Astrocyte (in vitro differentiated cells and primary cell): ENCODE measurements around the gene MAP7.

Source experiments
- CTCF ChIP-seq: IDR thresholded peaks from 2 replicates; pipeline ENCODE4 v1.5.1; 2011; ENCODE audit warnings: low read depth, mild to moderate bottlenecking, inconsistent platforms, low read length, moderate library complexity; ENCODE audit not compliant: insufficient read depth
- EZH2 ChIP-seq: IDR thresholded peaks from 2 replicates; pipeline ENCODE4 v1.6.1; 2012; ENCODE audit warnings: mild to moderate bottlenecking, low read length, inconsistent platforms; ENCODE audit not compliant: insufficient read depth

- no peak for TF ChIP-seq CTCF
- no peak for TF ChIP-seq EZH2
Observed at GRCh38 chr6:136317971-136318370, 232.3 kb downstream of the MAP7 start.
